DMS53 treated with DMSO at 0.1 percent for 48 hours (cell line): Measurements from ENCODE around the gene CNN3.

ENCODE experiments used
- DNase-seq: peaks from one replicate; lab custom pipeline; 2025; ENCODE audit not compliant: unreplicated experiment; lab: John Stamatoyannopoulos, UW

Gene CNN3

DNA sequence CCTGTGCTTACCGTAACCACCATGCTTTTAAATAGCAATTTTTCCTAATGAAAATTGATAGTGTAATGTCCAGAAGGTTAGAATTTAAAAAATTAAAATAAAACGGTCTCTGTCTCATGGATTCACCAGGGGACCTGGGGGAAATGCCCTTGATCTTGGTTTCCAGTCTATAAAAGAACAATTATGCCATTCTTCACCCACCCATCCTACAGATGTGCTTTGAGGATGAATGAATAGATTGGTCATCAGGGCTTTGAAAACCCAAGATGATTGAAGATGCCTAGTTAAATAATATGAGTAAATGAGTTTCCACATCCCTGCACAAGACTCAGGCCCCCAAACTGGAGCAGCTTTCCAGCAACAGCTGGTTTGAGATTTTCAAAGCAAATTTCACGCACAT lies 38.7 kb downstream of the CNN3 start:
- no peak for DNase-seq

DNA sequence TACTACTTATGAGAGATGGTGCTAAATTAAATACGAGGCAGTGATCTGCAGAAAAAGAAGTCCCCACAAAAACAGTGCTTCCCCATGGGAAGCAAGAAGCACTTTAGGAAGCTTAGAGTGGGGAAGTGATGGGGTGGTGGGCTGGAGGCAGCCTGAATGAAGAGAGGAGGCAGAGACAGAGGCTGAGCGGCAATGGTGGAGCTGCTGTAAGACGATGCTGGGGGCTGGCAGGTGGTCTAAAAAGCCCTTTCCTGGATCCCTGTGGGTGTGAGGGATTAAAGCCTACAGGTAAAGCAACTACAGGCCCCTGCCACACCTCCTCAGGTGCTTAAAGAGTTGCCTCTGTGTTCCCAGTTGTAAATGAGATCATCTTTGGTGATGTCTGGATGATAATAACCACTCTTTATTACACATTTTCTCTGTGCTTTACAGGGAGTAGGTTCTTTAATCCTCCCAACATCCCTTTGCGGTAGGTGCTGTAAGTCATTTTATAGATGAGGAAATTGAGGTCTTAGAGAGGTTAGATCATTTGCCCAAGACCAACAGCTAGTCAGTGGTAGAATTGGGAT lies 39.2 kb downstream of the CNN3 start:
- no peak for DNase-seq

- DNase-seq = no peak
Measured at GRCh38 chr1:94887106-94887505, 39.8 kb downstream of the CNN3 start.

DNA sequence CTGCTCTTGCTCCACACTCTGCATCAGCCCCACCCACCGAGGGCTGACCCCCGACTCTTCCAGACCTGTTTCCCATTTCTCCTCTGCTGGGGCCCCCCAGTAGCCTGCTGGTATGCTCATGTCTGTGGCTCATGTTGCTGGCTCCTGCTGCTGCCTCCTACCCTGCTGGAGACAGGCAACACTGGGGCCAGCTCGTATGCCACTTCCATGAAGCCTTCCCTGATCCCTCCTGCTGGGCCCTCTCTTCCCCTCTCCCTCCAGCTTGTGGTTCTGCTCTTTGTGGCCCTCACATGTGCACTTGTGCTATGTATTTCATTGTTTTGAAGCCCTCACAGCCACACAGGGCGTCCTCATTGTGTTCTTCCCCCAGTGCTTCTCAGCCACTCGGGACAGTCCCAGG lies 40.5 kb downstream of the CNN3 start:
- DNase-seq = no peak

GRCh38 chr1:94884507-94884906 lies 42.4 kb downstream of the CNN3 start:
- DNase-seq = no peak

DNA sequence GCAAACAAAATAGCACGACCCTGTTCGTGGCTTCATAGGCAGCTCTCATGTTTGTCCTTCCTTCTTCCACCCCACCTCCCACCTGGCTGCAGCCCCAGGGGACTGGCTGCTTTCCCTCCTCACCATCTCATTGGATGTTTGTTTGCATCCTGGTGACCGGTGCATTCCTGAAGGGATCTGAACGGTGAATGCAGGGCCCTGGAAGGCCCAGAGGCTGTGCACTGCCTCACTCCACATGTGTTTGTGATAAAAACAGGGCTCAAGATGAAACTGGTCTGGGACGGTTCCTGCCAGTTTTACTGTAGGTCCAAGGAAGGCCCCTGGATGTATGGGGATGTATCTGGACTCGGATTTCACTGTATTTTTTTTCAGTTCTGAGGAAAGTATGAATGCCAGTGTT lies 42.8 kb downstream of the CNN3 start:
- no peak for DNase-seq

DNA sequence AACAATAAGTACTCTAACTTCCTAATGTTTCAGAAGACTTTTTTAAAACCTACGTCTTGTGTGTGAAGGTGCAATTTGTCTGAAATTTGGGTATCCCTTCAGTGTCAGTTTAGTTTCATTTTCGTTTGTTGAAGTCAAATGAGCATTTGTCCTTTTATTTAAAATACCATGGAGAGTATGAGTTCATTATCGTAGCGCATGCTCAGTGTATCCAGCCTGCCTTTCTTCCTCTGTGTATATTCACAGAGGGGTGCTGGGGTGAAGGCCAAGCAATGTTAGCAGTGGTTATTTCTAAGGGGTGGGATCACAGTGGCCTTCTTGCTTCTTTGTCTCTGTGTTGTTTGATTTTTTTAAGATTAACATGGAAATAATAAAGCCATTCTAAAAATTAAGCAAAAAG lies 43.2 kb downstream of the CNN3 start:
- DNase-seq = no peak

DNA sequence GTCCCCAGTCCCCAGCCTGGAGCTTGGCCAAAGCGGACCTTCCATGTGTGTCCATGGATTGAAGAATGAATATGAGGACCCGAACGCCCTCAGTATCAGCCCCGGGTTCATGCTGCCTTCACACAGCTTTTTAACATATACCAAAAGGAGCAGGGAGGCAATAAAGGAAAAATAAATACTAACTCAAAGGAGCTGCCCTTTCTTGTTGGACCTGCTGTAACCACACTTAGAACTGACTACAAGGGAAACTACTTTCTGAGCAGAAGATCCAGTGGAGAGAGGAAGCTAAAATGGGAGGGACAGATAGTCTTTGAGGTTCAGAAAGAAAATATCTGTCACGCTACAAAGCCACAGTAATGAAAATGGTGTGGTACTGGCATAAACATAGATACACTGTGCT lies 48.6 kb downstream of the CNN3 start:
- no peak for DNase-seq

DNA sequence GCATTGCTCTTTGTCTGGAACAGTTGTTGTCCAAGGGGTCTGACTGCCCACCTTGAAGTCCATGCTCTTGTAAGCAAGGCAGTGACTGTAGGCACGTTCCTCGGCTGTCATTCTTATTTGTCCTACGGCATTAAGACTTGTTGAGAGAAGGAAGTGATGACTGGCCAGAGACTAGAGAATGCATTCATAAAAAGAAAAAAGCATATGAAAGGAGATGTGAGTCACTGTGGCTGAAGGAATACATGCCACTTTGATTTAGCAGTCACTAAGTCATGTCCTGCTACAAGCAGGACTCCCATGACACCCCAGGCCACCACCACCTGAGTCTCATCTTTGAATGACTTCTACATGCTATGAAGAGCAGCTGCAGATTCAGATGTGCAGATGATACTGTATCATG lies 50.5 kb downstream of the CNN3 start:
- no peak for DNase-seq

- DNase-seq = no peak
Measured at GRCh38 chr1:94875794-94876193, 51.1 kb downstream of the CNN3 start.

DNA sequence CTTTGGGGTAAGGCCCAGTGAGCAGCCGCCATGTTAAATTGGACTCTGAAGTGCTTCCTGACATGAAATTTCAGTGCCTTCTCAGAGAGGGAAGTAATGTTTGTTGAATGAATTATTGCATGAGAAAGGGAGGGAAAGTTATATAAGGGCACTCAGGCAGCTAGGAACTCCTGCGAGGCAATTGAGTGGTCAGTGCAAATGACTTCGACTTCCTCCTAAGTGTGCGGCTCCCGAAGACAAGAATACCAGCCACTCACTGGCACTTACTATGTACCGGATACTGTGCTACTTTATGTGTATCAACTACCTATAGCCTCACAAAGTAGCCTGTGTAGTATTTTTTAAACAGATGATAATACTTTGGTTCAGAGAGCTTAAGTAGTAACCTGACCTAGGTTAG lies 52.5 kb downstream of the CNN3 start:
- DNase-seq = no peak

GRCh38 chr1:94873520-94874351 lies 53.2 kb downstream of the CNN3 start:
- peak; percentile 87 for DNase-seq

GRCh38 chr1:94872771-94873495 lies 54.0 kb downstream of the CNN3 start:
- DNase-seq = no peak

DNA sequence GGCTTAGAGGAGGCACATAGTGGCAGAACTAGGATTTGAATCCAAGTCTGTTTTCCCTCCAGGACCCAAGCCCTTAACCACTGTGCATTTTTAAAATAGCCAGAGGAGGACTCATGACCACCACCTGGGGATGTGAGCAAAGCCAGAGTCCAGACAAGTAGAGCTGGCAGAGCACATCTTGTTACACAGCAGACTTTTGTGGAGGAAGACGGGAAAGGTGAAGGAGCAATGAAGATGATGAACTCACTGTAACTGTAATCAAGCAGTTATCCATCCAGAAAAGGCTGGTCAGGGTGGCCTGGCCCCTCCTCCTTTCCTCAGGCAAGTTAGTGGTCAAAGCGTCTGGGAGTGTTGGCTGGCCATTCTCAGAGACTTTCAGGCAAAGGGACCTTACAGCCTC lies 55.9 kb downstream of the CNN3 start:
- DNase-seq = no peak

- DNase-seq = no peak
Measured at GRCh38 chr1:94866164-94866807, 60.6 kb downstream of the CNN3 start.

GRCh38 chr1:94865360-94865759 lies 61.5 kb downstream of the CNN3 start:
- no peak for DNase-seq

DNA sequence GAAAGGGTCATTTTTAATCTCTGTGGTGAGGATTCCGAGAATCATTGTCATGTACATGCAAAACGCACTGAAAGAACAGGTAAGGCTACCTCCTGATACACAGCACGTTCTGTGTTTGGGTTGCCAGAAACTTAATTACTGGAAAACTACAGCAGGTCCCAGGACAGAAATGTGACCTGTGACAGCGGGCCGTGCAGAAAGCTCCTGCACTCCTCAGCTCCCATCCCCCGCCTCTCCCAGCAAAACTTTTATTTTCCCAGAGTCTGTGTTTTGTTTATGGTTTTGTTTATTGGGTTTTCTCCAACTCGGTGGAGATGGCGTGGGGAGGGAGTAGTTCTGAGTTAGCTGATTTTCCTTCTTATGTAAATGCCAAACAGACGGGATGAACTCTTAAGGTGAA lies 62.1 kb downstream of the CNN3 start:
- DNase-seq = no peak

- peak; percentile 45 for DNase-seq
Measured at GRCh38 chr1:94863919-94864318, 63.0 kb downstream of the CNN3 start.

GRCh38 chr1:94863297-94863911 lies 63.5 kb downstream of the CNN3 start:
- peak; percentile 70 for DNase-seq

GRCh38 chr1:94862718-94863117 lies 64.2 kb downstream of the CNN3 start:
- DNase-seq = no peak

DNA sequence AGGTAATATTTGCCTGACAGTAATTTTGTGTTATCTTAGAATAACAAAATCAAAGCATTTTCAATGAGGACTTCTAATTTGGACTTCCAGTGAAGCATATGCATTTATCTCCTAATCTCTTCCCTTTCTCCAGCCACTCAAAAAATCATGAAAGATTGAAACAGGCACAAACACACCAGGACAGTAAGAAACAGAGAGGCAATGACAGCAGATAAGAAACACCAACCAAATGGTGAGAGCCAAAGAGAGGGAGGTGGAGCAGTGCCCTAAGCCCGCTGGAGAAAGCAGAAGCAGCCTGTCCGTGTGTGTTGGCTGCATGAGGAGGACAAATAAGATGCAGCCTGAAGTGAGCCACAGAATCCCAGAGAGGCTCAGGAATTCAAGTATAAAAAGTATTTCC lies 67.7 kb downstream of the CNN3 start:
- DNase-seq = no peak
